Measurements from ENCODE around the gene GRK4.

The GRK4 gene

DNA sequence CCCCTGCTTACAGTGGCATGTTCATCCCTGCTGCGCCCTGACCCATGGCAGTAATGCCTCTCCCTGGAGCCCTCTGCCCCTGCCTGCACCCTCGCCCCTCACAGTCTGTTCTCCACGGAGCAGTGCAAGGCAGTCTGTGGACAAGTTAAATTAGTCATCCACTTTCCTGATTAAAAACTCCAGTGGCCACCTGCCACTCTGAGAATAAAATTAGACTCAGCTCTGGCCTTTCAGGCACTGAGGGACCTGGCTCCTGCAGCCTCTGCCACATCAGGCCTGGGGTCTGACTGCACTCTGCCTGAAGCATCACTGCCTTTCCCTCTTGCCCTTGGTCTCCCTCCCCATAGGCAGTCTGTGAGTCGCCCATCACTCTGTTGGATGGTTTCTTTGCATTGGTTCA, 53.6 kb downstream of the GRK4 start:
- no peak overlapping the region for H3K9ac ChIP-seq (ENCODE audit: low read length)
- no peak for TF ChIP-seq EZH2phosphoT487 (conservative IDR thresholded peaks at IDR 0.05; ENCODE audit: low read length)
- TF ChIP-seq, protein P1, sequence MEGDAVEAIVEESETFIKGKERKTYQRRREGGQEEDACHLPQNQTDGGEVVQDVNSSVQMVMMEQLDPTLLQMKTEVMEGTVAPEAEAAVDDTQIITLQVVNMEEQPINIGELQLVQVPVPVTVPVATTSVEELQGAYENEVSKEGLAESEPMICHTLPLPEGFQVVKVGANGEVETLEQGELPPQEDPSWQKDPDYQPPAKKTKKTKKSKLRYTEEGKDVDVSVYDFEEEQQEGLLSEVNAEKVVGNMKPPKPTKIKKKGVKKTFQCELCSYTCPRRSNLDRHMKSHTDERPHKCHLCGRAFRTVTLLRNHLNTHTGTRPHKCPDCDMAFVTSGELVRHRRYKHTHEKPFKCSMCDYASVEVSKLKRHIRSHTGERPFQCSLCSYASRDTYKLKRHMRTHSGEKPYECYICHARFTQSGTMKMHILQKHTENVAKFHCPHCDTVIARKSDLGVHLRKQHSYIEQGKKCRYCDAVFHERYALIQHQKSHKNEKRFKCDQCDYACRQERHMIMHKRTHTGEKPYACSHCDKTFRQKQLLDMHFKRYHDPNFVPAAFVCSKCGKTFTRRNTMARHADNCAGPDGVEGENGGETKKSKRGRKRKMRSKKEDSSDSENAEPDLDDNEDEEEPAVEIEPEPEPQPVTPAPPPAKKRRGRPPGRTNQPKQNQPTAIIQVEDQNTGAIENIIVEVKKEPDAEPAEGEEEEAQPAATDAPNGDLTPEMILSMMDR (IDR thresholded peaks at IDR 0.05; ENCODE audit: insufficient read depth, low read length, poor library complexity, severe bottlenecking) = no peak
- no peaks in the 10 kb centered on the region for H3K27me3 ChIP-seq (ENCODE audit: low read length)
- H3K9me3 ChIP-seq (ENCODE audit: insufficient read depth, low read length) = no peaks in the 10 kb centered on the region
- H3F3A ChIP-seq (ENCODE audit: insufficient read depth) = no peaks in the 10 kb centered on the region
- no peaks in the 10 kb centered on the region for H3K79me2 ChIP-seq (ENCODE audit: insufficient read depth, low read length)
- no peak overlapping the region for H3K27ac ChIP-seq (ENCODE audit: low read depth, low read length)
- H2AFZ ChIP-seq (ENCODE audit: low read depth, low read length, severe bottlenecking) = no peak overlapping the region
- no peaks in the 10 kb centered on the region for H3K9me2 ChIP-seq (replicated peaks; ENCODE audit: insufficient read depth, low read length)
- H3K4me2 ChIP-seq (ENCODE audit: low read depth, low read length, poor library complexity, severe bottlenecking) = no peak overlapping the region
- H3K36me3 ChIP-seq (ENCODE audit: low read length) = no peaks in the 10 kb centered on the region
- no peak overlapping the region for H3K4me3 ChIP-seq (ENCODE audit: insufficient read depth, low read length, poor library complexity, severe bottlenecking)
- no peaks in the 10 kb centered on the region for H4K20me1 ChIP-seq (ENCODE audit: low read depth, low read length)

DNA sequence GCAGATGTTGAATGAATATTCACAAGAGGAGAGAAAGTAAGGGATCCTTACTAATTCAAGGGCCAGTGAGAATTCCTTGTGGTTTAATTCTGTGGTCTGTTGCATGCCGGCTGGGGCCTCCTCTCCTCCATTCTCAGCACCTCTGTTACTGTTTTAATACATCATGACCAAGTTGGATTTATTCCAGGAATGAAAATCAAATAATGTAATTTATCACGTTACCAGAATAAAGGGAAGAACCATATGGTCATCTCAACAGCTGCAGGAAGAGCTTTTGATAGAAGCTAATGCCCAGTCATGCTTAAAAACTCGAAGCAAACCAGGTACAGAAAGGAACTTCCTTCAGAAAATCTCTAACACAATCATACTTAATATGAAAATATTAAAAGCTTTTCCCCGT, 54.1 kb downstream of the GRK4 start:
- Histone ChIP-seq H3K4me2 (ENCODE audit: low read depth, low read length, poor library complexity, severe bottlenecking) (no peak overlapping the region), H3K27ac (ENCODE audit: low read depth, low read length) (no peak overlapping the region), H3F3A (ENCODE audit: insufficient read depth) (no peaks in the 10 kb centered on the region), H2AFZ (ENCODE audit: low read depth, low read length, severe bottlenecking) (no peak overlapping the region), H3K9ac (ENCODE audit: low read length) (no peak overlapping the region), H3K27me3 (ENCODE audit: low read length) (no peaks in the 10 kb centered on the region), H3K4me3 (ENCODE audit: insufficient read depth, low read length, poor library complexity, severe bottlenecking) (no peak overlapping the region), H3K9me2 (replicated peaks; ENCODE audit: insufficient read depth, low read length) (no peaks in the 10 kb centered on the region), H3K9me3 (ENCODE audit: insufficient read depth, low read length) (no peaks in the 10 kb centered on the region), H3K36me3 (ENCODE audit: low read length) (no peaks in the 10 kb centered on the region), H4K20me1 (ENCODE audit: low read depth, low read length) (no peaks in the 10 kb centered on the region), H3K79me2 (ENCODE audit: insufficient read depth, low read length) (no peaks in the 10 kb centered on the region)
- TF ChIP-seq, protein P1 (IDR thresholded peaks at IDR 0.05; ENCODE audit: insufficient read depth, low read length, poor library complexity, severe bottlenecking) = no peak

DNA sequence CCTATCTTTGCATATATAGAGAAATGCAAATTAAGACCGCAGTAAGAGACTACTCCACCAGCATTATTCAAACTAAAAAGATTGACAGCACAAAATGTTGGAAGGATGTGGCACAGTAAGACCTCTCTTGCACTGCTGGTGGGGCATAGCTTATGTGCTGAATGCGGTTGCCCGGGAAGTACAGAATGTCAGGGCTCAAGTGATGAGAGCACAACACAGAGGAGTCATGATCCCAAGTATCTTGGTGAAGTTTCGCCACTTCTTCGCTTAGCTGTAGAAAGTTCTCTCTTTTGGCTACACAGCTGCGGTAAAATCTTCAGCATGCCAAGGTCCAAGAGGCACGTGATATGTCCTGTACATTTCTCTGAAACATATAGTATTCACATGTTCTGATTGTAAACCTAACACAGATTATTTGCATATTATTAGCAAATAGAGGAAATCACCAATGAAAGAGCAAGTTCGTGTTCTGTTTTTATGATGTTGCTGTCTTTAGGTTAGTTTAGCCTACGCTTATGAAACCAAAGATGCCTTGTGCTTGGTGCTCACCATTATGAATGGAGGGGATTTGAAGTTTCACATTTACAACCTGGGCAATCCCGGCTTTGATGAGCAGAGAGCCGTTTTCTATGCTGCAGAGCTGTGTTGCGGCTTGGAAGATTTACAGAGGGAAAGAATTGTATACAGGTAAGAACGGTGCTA, 55.9 kb downstream of the GRK4 start:
- Histone ChIP-seq H2AFZ (ENCODE audit: low read depth, low read length, severe bottlenecking) (no peak overlapping the region), H3K27ac (ENCODE audit: low read depth, low read length) (no peak overlapping the region), H3K9ac (ENCODE audit: low read length) (no peak overlapping the region), H3K9me3 (ENCODE audit: insufficient read depth, low read length) (no peaks in the 10 kb centered on the region), H3K36me3 (ENCODE audit: low read length) (no peaks in the 10 kb centered on the region), H3K79me2 (ENCODE audit: insufficient read depth, low read length) (no peaks in the 10 kb centered on the region), H3F3A (ENCODE audit: insufficient read depth) (no peaks in the 10 kb centered on the region), H3K9me2 (replicated peaks; ENCODE audit: insufficient read depth, low read length) (no peaks in the 10 kb centered on the region), H3K4me2 (ENCODE audit: low read depth, low read length, poor library complexity, severe bottlenecking) (no peak overlapping the region), H3K27me3 (ENCODE audit: low read length) (no peaks in the 10 kb centered on the region), H3K4me3 (ENCODE audit: insufficient read depth, low read length, poor library complexity, severe bottlenecking) (no peak overlapping the region), H4K20me1 (ENCODE audit: low read depth, low read length) (no peaks in the 10 kb centered on the region)
- TF ChIP-seq, protein P1 (IDR thresholded peaks at IDR 0.05; ENCODE audit: insufficient read depth, low read length, poor library complexity, severe bottlenecking) = no peak
- TF ChIP-seq EZH2phosphoT487 (conservative IDR thresholded peaks at IDR 0.05; ENCODE audit: low read length) = no peak
